ENCODE measurements around the gene UQCRC2.
"Not testable (repeated sequence)": the region's sequence is repeated elsewhere in the genome, so short reads cannot be mapped to it uniquely, and the experiment has no call there.

UQCRC2 gene

GRCh38 chr16:21984062-21984461, 30.9 kb downstream of the UQCRC2 start:
- DNase-seq: no peak

- no peak for DNase-seq
These were observed 32.4 kb downstream of the UQCRC2 start for GRCh38 chr16:21985524-21985923.

DNA sequence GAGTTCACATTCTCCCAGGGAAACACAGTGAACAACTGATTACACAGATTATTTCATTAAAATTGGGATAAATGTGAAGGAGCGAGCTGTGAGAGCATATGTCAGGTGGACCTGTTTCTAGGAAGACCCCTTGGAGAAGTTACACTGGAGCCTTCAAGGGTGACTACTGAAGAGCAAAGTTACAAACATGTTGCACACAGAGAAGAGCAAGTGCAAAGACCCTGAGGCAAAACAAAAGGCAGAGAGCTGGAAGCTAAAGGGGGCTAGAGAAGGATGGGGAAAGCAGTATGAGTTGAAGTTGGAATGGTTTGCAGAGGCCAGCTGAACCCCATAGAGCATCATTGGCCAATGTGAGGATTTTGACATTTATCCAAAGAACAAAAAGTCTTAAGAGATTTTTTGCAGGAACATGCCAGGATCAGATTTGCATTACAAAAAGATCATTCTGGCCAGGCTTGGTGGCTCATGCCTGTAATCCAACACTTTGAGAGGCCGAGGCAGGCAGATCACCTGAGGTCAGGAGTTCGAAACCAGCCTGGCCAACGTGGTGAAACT, 33.6 kb downstream of the UQCRC2 start:
- DNase-seq: no peak

DNA sequence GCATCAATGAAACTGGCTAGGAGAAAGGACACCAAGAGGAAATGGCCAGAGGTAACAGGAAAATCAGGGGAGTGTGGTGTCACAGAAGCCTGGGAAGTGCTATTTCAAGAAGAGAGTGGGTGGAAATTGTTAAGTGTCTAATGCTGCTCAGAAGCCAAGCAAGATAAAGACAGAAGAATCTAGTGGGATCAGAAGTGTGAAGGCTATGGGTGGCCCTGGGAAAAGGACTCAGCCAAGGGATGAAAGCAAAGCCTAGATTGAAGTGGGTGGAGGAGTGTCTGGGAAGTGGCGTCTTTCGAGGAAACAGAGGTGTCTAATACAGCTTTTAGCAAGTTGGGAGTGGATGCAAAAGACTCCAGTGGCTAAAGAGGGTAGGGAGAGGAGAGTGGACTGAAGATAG, 34.3 kb downstream of the UQCRC2 start:
- no peak for DNase-seq

DNA sequence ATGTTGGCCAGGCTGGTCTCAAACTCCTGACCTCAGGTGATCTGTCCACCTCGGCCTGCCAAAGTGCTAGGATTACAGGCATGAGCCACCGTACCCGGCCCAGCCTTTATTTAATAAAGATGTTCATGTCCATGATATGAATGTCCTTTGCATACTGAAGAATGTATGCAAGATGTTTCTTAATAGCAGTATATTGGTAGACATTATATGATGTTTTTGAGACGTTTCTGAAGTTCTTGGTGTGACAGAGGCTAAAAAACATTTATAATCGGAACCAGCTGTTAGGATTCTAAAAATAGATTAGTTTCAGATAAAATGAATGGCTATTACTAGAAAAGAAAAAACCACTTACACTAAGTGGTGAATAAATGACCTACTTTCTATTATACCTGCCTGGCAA, 36.0 kb downstream of the UQCRC2 start:
- DNase-seq: no peak

- no peak for DNase-seq
These were observed 36.6 kb downstream of the UQCRC2 start for GRCh38 chr16:21989751-21990150.

DNA sequence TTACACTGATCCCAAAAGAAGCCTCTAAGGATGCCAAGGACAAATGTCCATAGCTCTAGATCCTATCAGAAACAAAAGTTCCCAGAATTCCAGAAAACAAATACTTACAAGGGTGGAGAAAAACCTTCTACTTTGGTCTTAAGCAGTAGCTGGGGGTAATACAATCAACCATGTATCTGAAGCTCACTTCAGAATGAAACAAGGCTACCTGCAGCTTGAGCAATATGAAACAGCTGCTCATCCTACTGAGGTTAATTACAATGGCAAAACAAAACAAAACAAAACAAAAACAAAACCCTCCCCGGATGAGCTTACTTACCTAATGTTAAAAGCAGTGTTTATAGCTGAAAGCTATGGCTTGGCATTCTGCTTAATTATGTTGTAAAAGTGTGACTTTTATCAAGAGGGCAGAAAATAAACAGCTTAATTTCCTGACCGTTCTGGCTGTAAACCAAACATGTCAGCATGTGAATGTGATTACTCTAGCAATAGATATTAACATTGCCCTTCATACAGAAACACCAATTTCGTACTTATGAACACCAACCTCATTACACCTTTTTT, 37.3 kb downstream of the UQCRC2 start:
- DNase-seq: no peak

GRCh38 chr16:21991621-21992020, 38.5 kb downstream of the UQCRC2 start:
- DNase-seq: no peak

- DNase-seq: no peak
These were observed 41.8 kb downstream of the UQCRC2 start for GRCh38 chr16:21994856-21995465.

- DNase-seq: no peak
These were observed 43.9 kb downstream of the UQCRC2 start for GRCh38 chr16:21996923-21997696.

DNA sequence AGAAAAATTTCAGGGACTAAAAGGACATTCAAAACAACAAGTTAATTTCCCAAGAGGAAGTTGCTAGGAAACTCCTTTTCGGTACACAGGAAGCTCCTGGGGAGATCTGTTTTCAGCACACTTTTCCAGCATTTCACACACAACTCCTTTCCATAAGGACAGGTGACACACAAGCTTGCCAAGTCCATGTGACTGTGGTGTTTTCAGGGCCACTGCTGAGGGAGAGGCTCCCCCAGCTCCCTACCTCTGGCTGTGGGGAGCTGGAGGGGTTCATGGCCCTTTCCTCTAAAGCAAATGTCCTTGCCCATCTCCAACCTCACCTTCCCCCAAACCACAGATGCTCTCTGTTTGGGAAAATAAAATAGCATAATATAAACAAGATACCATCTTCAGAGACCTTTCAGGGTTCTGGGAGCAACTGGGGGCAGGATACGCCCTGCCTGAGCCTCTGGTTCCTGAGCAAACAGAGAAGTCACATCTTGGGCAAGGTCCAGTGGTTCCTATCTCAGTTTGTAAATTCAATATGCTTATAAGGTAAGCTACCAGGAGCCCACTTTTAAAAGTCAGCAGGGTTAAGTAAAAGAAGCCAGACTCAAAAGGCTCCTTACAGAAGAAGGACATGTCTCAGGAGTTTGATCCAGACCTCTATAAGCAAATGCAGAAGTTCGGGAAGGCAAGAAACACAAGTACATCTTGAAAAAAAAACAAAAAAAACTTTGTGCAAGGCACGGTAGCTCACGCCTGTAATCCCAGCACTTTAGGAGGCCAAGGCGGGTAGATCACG, 44.7 kb downstream of the UQCRC2 start:
- no peak for DNase-seq

DNA sequence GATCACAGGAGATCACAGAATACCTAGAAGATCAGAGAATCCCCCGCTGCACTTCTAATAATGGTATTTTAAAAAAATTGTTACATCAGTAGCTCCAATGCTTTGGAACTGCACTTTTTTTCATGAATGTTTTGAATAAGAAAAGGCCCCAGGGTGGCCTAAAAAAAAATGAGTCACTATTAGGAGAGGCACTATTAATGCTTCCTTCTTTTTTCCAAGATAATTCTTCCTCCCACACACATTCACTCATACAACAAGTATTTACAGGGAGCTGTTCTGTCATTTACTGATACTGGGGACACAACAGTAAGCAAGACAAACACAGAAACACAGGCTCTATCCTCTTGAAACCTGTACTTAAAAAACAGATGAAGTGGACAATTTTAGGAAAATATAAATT, 48.4 kb downstream of the UQCRC2 start:
- no peak for DNase-seq

DNA sequence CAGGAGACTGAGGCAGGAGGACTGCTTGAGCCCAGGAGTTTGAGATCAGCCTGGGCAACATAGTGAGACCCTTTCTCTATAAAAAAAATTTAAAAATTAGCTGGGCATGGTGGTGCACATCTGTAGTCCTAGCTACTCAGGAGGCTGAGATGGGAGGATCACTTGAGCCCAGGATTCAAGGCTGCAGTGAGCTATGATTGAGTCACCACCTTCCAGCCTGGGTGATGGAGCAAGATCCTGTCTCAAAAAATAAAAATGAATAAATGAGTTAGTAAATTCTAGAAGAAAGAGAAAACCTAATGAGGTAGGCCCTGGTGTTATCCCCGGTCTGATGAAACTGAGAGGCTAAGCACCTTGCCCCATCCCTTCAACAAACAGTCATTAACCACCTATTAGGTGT, 48.9 kb downstream of the UQCRC2 start:
- DNase-seq: not testable (repeated sequence)

GRCh38 chr16:22003195-22003594, 50.0 kb downstream of the UQCRC2 start:
- DNase-seq: no peak

DNA sequence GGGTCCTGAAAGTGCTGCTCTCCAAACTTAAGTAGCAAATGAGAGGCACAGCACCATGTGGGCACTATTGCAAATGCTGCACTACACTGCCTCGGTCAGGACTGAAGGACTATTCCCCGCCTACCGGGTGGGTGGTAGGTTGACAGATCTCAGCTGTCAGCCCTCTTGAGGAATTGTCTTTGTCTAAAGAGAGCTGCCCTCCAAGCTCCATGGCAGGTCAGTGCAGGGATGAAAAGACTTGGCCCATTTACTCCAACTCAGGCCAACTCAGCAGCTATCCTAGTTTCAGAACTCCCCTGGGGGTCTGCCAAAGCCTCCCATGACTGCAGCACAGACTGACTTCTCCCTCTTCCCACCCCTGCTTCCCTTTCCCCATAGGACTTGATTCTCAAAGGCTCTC, 51.2 kb downstream of the UQCRC2 start:
- no peak for DNase-seq

DNA sequence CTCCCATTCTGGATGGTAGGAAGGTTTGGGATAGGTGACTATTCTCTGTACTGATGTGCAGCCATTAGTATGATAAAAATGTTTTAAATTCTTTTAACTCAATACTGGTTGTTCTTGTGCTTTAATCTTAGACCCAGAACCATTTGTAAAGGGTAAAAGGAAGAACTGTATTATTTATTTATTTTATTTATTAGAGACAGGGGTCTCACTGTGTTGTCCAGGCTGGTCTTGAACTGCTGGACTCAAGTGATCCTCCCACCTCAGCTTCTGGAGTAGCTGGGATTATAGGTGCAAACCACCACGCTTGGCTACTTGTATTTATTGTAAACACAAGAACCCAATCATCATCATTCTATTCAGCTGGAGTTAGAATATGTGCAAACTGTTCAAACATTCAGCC, 52.6 kb downstream of the UQCRC2 start:
- no peak for DNase-seq

DNA sequence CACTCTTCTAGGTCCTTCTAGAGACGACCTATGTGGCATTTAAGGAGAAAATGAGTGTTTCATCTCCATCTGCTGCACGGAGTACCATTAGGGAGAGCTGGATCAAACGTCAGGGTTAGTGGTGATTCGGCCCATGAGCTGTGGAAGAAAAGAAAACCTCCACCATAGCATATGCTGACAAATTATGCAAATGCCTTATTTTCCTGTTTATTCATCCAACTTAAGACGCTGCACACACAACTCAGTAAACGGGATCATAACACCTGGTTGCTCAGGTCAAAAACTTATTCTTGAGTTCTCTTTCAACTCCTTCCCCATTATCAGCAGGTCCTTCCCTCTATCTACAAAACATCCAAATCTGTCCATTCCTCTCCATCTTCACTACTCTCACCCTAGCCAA, 53.5 kb downstream of the UQCRC2 start:
- DNase-seq: no peak

DNA sequence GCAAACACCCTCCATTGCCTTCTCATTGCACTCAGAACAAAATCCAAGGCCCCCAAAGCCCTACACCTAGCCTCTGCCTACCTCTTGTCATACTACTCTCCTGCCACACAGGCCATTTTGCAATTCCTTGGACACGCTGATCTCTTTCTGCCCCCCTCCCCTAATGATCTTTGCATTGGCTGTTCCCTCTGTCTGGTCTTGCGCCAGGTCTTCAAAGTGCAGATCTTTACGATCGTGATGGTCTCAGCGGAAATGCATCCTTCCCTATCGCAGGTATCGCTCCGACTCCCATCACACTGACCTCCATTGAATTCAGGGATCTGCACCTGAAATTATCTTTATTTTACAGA, 54.0 kb downstream of the UQCRC2 start:
- DNase-seq: no peak

DNA sequence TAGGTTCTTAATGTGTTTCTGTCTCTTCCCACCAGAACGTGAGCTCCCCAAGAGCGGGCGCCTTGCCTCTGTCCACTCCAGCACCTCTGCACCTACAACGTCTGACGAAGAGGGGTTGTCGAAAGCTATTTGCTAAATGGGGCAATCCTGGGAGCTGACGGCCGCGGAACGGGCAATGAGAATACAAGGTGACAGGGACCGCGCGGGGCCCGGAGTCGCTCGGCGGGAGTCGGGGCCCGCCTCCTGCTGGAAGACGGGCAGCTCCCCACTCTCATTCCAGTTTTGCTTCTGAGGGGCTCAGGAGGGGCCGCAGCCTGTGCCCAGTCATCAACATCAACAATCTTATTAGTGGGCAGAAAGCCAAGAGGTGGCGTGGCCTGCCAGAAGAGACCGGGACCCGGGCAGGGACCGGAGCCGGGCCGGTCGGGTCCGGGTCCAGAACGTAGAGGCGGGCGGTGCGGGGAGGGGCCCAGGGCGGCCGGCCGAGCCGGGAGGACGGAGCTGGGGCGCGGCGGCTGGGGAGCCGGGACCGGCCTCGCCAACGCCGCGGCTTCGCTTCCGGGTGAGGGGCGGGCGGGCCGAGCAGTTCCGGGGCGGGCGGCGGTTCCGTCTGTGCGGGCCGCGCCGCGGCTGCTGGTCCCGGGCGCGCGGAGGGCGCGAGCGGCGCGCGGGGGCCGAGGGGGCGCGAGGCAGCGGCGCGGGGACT, 54.5 kb downstream of the UQCRC2 start, which contains the start of gene MOSMO:
MOSMO (plus strand) TSS at position 603 of the 706 bp plus-strand sequence. CDS start 191 bp downstream, outside the sequence.
- peak; percentile 52 for DNase-seq

- DNase-seq: peak; percentile 6
These were observed 55.3 kb downstream of the UQCRC2 start for GRCh38 chr16:22008215-22009059.

- DNase-seq: no peak
These were observed 57.7 kb downstream of the UQCRC2 start for GRCh38 chr16:22010902-22011301.

DNA sequence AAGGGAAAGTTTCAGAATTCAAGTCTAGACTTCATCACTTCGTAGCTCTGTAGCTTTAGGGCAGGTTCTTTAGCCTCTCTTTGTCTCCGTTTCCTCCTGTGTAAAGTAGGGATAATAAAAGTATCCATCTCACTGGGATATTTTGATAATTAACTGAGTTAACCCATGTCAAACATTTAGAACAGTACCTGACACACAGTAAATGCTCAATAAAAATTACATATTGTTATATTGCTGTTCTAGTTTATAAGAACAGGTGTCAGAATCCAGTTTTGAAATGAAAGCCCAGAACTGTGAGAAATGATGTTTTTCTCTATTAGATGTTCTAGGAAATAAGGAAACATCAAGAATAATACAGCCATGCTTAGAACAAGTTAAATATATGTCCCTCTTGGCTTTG, 59.1 kb downstream of the UQCRC2 start:
- DNase-seq: no peak

Data from stimulated activated CD4-positive, alpha-beta T cell treated with anti-CD3 and anti-CD28 coated beads, Interleukin-1b, Interleukin-23, amount 100 ng/mL, for 48 hours (primary cell).